ENCODE measurements around the gene MNDA. TPM values are rescaled to one million over a fixed set of nuclear protein-coding genes. Genes with fewer than 3 reads are reported as not detected.

Gene MNDA
- total and polyA plus RNA-seq, 8 donors, result 0.29 to 11.1 (median 4.8) TPM; not detected in 1

GRCh38 chr1:158806916-158807536, 24.1 kb upstream of the MNDA start:
- H3K27ac ChIP-seq, result no peak overlapping the region

GRCh38 chr1:158809256-158809655, 21.9 kb upstream of the MNDA start:
- intact Hi-C loops (cut with DNase I; ENCODE audit: low total_unique reads), result no loop called here
- H3K4me3 ChIP-seq, result no peak overlapping the region
- WGBS, 5 donors, result 63 to 84% (median 82%) methylated on average over 3 of the region's 3 CpGs
- DNase-seq, result no peak
- H3K27me3 ChIP-seq, result no peaks in the 10 kb centered on the region
- H3K4me1 ChIP-seq, result no peaks in the 10 kb centered on the region
- H3K9me3 ChIP-seq, result no peaks in the 10 kb centered on the region
- H3K27ac ChIP-seq, result peak overlapping the region in 2 of 5 donors; percentile 10 to 53
- TF ChIP-seq POLR2AphosphoS5 (IDR thresholded peaks at IDR 0.05), result no peak
- no peak for TF ChIP-seq CTCF (IDR thresholded peaks at IDR 0.05)
- TF ChIP-seq EP300 (IDR thresholded peaks at IDR 0.05), result no peak
- TF ChIP-seq POLR2A (IDR thresholded peaks at IDR 0.05), result no peak
- H3K36me3 ChIP-seq, result no peaks in the 10 kb centered on the region

More at GRCh38 chr1:158806916-158807536, 24.1 kb upstream of the MNDA start:
- Histone ChIP-seq H3K9me3 (no peaks in the 10 kb centered on the region), H3K36me3 (no peaks in the 10 kb centered on the region), H3K27me3 (no peaks in the 10 kb centered on the region), H3K4me3 (no peak overlapping the region), H3K4me1 (no peaks in the 10 kb centered on the region)
- 55 to 80% (median 74%) methylated on average over 6 of the region's 6 CpGs for WGBS, 5 donors
- intact Hi-C loops (cut with DNase I; ENCODE audit: low total_unique reads), result no loop called here
- DNase-seq, result peak in 1 of 2 donors; percentile 28
- TF ChIP-seq POLR2AphosphoS5 (IDR thresholded peaks at IDR 0.05), result no peak
- no peak for TF ChIP-seq CTCF (IDR thresholded peaks at IDR 0.05)
- no peak for TF ChIP-seq EP300 (IDR thresholded peaks at IDR 0.05)
- no peak for TF ChIP-seq POLR2A (IDR thresholded peaks at IDR 0.05)

GRCh38 chr1:158809862-158810261, 21.3 kb upstream of the MNDA start:
- no peak for DNase-seq
- Histone ChIP-seq H3K36me3 (no peaks in the 10 kb centered on the region), H3K9me3 (no peaks in the 10 kb centered on the region), H3K4me1 (no peaks in the 10 kb centered on the region), H3K4me3 (no peak overlapping the region), H3K27me3 (no peaks in the 10 kb centered on the region), H3K27ac (peak overlapping the region in 2 of 5 donors; percentile 11 to 53)
- intact Hi-C loops (cut with DNase I; ENCODE audit: low total_unique reads), result no loop called here
- no peak for TF ChIP-seq POLR2A (IDR thresholded peaks at IDR 0.05)
- no peak for TF ChIP-seq EP300 (IDR thresholded peaks at IDR 0.05)
- TF ChIP-seq POLR2AphosphoS5 (IDR thresholded peaks at IDR 0.05), result no peak
- no peak for TF ChIP-seq CTCF (IDR thresholded peaks at IDR 0.05)
- 81 to 90% (median 87%) methylated on average over 5 of the region's 5 CpGs for WGBS, 5 donors

- TF ChIP-seq CTCF (IDR thresholded peaks at IDR 0.05) (no peak), POLR2A (IDR thresholded peaks at IDR 0.05) (no peak), EP300 (IDR thresholded peaks at IDR 0.05) (no peak), POLR2AphosphoS5 (IDR thresholded peaks at IDR 0.05) (no peak)
- DNase-seq, result no peak
- Histone ChIP-seq H3K36me3 (no peaks in the 10 kb centered on the region), H3K4me1 (no peaks in the 10 kb centered on the region), H3K27me3 (no peaks in the 10 kb centered on the region), H3K27ac (peak overlapping the region in 2 of 5 donors; percentile 11 to 26), H3K4me3 (no peak overlapping the region), H3K9me3 (no peaks in the 10 kb centered on the region)
- WGBS, 5 donors, result 69 to 82% (median 76%) methylated on average over 4 of the region's 4 CpGs
- intact Hi-C loops (cut with DNase I; ENCODE audit: low total_unique reads), result no loop called here
Observed at GRCh38 chr1:158810311-158810710, 20.8 kb upstream of the MNDA start.

All from stomach (tissue), 9 donors.